ENCODE data around the gene FNDC10. TPM values are rescaled to one million over a fixed set of nuclear protein-coding genes. Genes with fewer than 3 reads are reported as not detected.

Gene FNDC10
- total RNA-seq, 1 donor from 2014 or later: 9.2 TPM

GRCh38 chr1:1631782-1632420, 32.0 kb upstream of the FNDC10 start, which contains the start of gene MMP23B:
MMP23B (plus strand) TSS chr1:1632173; CDS start chr1:1632219, 46 bp downstream.
- peaks cover 28% of the 10 kb centered on the region for H3K27me3 ChIP-seq (ENCODE audit: control insufficient read depth, insufficient read depth, low read length)
- no peak within 1 kb of the TSS for H3K4me3 ChIP-seq (ENCODE audit: low read depth, low read length)
- no peak for TF ChIP-seq CTCF (IDR thresholded peaks at IDR 0.05; ENCODE audit: insufficient read depth, low read length, poor library complexity, severe bottlenecking)
- DNase-seq (ENCODE audit: low read depth): no peak
- no peaks in the 10 kb centered on the region for H3K36me3 ChIP-seq (ENCODE audit: control insufficient read depth, insufficient read depth, low read length)

- H3K36me3 ChIP-seq (ENCODE audit: control insufficient read depth, insufficient read depth, low read length): no peaks in the 10 kb centered on the region
- DNase-seq (ENCODE audit: low read depth): no peak
- no peak overlapping the region for H3K4me3 ChIP-seq (ENCODE audit: low read depth, low read length)
- no peak for TF ChIP-seq CTCF (IDR thresholded peaks at IDR 0.05; ENCODE audit: insufficient read depth, low read length, poor library complexity, severe bottlenecking)
- H3K27me3 ChIP-seq (ENCODE audit: control insufficient read depth, insufficient read depth, low read length): peaks cover 28% of the 10 kb centered on the region
Measured at GRCh38 chr1:1630965-1631781, 31.2 kb upstream of the FNDC10 start.

- TF ChIP-seq CTCF (IDR thresholded peaks at IDR 0.05; ENCODE audit: insufficient read depth, low read length, poor library complexity, severe bottlenecking): no peak
- Histone ChIP-seq H3K27me3 (ENCODE audit: control insufficient read depth, insufficient read depth, low read length) (peaks cover 28% of the 10 kb centered on the region), H3K4me3 (ENCODE audit: low read depth, low read length) (no peak overlapping the region), H3K36me3 (ENCODE audit: control insufficient read depth, insufficient read depth, low read length) (no peaks in the 10 kb centered on the region)
- no peak for DNase-seq (ENCODE audit: low read depth)
Measured at GRCh38 chr1:1630191-1630964, 30.4 kb upstream of the FNDC10 start.

- no peak for DNase-seq (ENCODE audit: low read depth)
- Histone ChIP-seq H3K27me3 (ENCODE audit: control insufficient read depth, insufficient read depth, low read length) (peaks cover 28% of the 10 kb centered on the region), H3K36me3 (ENCODE audit: control insufficient read depth, insufficient read depth, low read length) (no peaks in the 10 kb centered on the region), H3K4me3 (ENCODE audit: low read depth, low read length) (no peak overlapping the region)
- TF ChIP-seq CTCF (IDR thresholded peaks at IDR 0.05; ENCODE audit: insufficient read depth, low read length, poor library complexity, severe bottlenecking): no peak
Measured at GRCh38 chr1:1629430-1630190, 29.7 kb upstream of the FNDC10 start.

- no peak for TF ChIP-seq CTCF (IDR thresholded peaks at IDR 0.05; ENCODE audit: insufficient read depth, low read length, poor library complexity, severe bottlenecking)
- H3K36me3 ChIP-seq (ENCODE audit: control insufficient read depth, insufficient read depth, low read length): no peaks in the 10 kb centered on the region
- no peak for DNase-seq (ENCODE audit: low read depth)
- peaks cover 28% of the 10 kb centered on the region for H3K27me3 ChIP-seq (ENCODE audit: control insufficient read depth, insufficient read depth, low read length)
- H3K4me3 ChIP-seq (ENCODE audit: low read depth, low read length): no peak overlapping the region
Measured at GRCh38 chr1:1628754-1629429, 29.0 kb upstream of the FNDC10 start.
